ENCODE data around the gene RAB3C. TPM values are rescaled to one million over a fixed set of nuclear protein-coding genes. Genes with fewer than 3 reads are reported as not detected.

RAB3C gene
- total and polyA plus RNA-seq, 2 experiments from 2014 or later: 15.0 to 30.6 TPM

- Histone ChIP-seq H3K4me1 (ENCODE audit: insufficient read depth) (no peaks in the 10 kb centered on the region), H3F3A (replicated peaks; ENCODE audit: low read depth) (no peaks in the 10 kb centered on the region), H3K27me3 (ENCODE audit: insufficient read depth) (no peaks in the 10 kb centered on the region), H4K20me1 (replicated peaks; ENCODE audit: insufficient read depth) (no peaks in the 10 kb centered on the region), H3K79me2 (replicated peaks; ENCODE audit: insufficient read depth) (no peaks in the 10 kb centered on the region), H3K4me3 (no peak overlapping the region), H2AFZ (no peak overlapping the region), H3K36me3 (ENCODE audit: insufficient read depth) (no peaks in the 10 kb centered on the region), H3K4me2 (no peak overlapping the region), H3K9me2 (ENCODE audit: insufficient read depth) (no peaks in the 10 kb centered on the region), H3K27ac (ENCODE audit: low read depth) (no peak overlapping the region)
- H3K4me3 Mint-ChIP-seq: no peak overlapping the region
- TF ChIP-seq NANOG (IDR thresholded peaks at IDR 0.05; ENCODE audit: borderline replicate concordance) (no peak), CREB1 (CRISPR knock-in tag; IDR thresholded peaks at IDR 0.05; ENCODE audit: low read depth) (no peak), ZNF114 (CRISPR knock-in tag; IDR thresholded peaks at IDR 0.05) (no peak), CTCF (conservative IDR thresholded peaks at IDR 0.05; ENCODE audit: low read depth in 2 of 2) (no peak), ZNF462 (CRISPR knock-in tag; IDR thresholded peaks at IDR 0.05) (no peak), STAT1 (IDR thresholded peaks at IDR 0.05; ENCODE audit: unreplicated experiment) (no peak), EZH2phosphoT487 (IDR thresholded peaks at IDR 0.05; ENCODE audit: unreplicated experiment) (no peak), EZH2 (IDR thresholded peaks at IDR 0.05; ENCODE audit: low read depth, unreplicated experiment) (no peak), REST (IDR thresholded peaks at IDR 0.05; ENCODE audit: unreplicated experiment) (no peak), JUNB (IDR thresholded peaks at IDR 0.05; ENCODE audit: unreplicated experiment) (no peak), POLR2AphosphoS5 (IDR thresholded peaks at IDR 0.05; ENCODE audit: low read depth) (no peak), ZNF331 (CRISPR knock-in tag; IDR thresholded peaks at IDR 0.05; ENCODE audit: low read depth) (no peak)
- no peaks in the 10 kb centered on the region for H3K9me3 Mint-ChIP-seq
- H3K4me1 Mint-ChIP-seq: no peaks in the 10 kb centered on the region
- no peak overlapping the region for H3K27ac Mint-ChIP-seq
- ATAC-seq (no peak), DNase-seq (ENCODE audit: low spot score) (no peak)
- H3K27me3 Mint-ChIP-seq (ENCODE audit: insufficient read depth, low read depth, poor library complexity): no peaks in the 10 kb centered on the region
- no peaks in the 10 kb centered on the region for H3K36me3 Mint-ChIP-seq (ENCODE audit: low read depth)
Measured at GRCh38 chr5:58775701-58776262, 192.9 kb downstream of the RAB3C start.
